SW 1271 (cell line): Measurements from ENCODE around the gene GLIS1.

Source experiments
- DNase-seq, 2 experiments: peaks; one replicate each; lab custom pipeline; 2025; lab: John Stamatoyannopoulos, UW

GLIS1 gene

DNA sequence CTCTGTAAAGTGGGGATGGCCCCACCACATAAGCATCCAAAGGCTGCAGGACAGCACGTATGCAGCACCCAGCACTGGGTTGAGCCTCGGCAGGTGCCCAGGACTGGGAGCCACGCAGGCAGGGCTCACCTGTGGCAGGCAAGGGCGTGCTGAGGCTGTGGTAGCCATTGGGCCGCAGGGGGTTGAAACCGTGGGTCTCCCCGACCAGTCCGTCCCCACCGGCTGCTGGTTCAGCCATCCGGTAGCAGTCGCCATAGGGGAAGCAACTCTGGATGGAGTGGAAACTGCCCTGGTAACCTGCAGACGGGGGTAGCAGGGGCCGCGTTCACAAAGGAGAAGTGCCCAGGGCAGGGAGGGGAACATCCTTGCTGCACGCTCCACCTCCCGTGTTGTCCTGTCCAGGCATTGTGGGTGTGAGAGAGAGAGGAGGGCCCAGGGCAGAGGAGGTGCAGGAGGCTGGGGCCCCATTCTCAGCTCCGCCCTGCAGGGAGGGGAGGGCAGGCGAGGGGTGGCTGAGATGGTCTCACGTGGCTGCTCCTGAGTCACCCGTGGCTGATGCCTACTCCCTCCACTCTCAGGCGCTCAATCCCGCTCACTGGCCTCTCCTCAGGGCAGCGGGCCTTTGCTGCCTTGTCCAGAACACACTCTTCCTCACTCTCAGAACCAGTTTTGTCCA is 229.8 kb downstream of the GLIS1 start:
- DNase-seq, result no peak

DNA sequence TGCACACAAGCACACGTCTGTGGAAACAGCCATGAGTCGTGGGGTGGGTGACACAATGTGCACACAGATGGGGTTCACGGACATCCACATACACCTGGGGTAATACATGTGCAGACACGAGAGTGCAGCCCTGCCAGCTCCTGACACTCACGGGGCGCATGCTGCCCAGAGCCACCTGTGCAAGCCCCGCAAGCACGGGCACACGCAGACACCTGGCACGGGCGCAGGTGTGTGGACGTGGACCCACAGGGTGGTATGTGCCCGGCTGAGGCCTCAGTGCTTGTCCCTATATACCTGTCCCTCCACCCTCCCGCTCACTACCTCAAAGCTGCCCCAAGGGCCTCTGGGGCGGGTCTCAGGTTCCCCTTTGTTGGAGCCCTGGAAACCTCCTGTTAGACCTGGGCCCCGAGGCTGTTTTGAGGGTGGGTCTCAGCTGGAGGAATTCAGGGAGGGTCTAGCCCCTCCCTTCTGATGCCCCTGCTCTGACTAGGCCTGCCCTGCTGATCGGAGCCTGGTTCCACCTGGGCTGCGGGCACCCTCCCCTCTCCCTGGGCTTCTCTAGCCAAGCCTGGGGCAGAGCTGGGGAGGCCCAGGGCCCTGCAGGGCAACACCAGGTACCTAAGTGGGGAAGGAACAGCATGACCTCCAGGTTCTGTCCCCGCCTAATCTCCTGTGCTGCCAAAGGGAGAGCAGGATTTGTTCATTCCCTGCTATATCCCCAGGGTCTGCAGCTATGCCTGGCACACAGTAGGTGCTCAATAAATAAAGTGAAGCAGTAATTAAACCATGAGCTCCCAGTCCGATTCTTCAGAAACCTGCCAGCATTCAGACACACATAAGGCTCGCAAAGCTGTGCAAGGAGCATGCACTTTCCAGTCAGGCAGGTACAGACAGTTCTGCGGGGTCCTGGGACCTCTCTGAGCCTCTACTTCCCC is 230.6 kb downstream of the GLIS1 start:
- no peak for DNase-seq

DNA sequence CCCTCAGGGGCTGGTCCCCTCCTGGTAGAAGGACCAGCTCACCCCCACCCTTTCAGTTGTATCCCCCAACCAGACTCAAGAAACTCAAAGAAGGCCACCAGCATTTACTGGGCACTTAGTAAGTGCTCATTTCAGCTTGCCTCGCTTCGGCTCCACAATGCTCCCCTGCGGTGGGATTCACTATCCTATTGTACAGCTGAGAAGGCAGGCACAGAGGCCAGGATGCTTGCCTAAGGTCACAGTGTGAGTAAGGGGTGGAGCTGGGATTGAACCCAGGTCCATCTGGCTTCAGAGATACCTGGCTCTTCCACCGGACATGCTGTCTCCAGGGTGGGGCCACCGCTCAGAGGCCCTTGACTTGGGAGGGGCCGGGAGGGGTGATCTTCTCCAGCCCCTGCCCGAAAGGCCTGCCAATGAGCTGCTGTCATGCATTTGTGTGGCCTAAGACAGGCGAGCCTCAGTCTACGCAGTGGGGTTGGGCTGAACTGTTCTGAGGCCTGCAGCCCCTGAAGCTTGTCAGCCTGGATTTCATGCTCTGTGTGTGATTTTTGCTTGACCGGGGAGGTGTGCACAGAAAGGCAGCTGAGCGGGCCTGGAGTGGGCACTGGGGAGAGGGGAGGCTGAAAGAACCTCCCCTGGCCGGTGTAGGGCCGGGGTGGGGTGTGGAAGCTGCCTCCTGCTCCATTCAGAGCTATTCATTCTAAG is 231.7 kb downstream of the GLIS1 start:
- DNase-seq, result no peak

DNA sequence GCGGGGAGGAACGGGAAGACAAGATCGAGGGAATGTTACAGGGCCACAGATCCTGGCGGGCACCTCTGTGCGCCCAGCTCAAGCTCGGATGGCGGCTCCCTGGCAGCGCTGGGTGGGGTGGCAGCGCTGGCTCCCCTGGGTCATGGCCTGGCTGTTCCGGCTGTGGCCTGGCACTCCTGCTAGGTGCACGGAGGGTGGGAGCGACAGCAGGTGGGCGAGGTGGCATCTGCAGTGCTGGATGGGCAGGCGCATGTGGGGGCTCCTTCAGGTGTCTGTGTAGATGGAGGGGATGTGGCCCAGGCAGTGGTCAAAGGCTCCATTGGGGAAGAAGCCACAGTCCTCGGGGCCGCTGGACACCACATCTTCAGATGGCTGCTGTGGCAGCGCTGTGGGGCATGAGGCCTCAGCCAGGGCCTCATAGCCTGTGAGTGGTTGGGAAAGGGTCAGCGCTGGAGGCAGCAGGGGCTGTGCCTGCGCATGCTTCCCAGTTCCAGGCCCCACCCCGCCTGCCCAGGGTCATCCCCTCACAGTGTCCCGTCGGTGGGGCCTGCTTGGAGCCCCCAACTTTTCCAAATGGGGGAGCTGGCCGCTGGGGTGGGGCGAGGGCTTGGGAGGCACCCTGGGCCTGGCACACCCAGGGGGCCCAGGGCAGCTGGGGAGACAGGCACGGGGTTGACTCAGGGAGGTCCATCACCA is 232.5 kb downstream of the GLIS1 start:
- DNase-seq, result no peak

DNA sequence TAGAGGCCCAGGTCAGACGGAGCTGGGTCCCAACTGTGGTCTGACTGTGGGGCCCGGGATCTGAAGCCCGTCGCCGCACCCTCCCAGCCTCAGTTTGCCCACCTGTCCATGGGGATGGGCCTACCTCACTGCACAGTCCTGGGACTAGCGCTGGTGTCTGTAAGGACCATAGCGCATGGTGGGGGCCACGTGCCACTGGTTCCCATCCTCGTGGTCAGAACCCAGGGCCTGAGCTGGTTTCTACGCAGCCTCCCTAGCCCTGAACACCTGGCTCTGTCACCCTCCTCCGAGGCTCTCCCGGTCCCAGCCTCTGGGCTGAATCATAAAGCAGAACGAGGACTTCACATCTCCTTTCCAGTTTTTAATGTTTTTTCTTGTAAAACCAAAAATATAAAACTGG is 233.1 kb downstream of the GLIS1 start:
- DNase-seq, result no peak

DNA sequence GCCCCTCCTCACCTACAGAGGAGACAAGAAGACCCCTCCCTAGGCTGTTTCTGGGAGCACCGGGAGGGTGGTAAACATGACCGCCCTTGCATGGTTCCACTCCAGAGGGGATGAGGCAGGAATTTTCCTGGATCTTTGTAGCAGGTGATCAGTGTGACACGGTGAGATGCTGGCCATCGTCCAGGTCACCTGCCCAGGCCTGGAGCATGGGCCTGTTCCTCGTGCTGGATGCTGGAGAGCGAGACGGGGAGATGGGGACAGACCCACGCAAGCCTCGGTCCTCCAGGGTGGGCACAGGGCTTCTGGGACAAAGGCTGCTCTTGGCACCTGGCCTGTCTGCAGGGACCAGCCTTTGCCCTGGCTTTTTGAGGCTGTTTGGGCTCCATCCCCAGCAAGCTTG is 233.6 kb downstream of the GLIS1 start:
- no peak for DNase-seq

DNA sequence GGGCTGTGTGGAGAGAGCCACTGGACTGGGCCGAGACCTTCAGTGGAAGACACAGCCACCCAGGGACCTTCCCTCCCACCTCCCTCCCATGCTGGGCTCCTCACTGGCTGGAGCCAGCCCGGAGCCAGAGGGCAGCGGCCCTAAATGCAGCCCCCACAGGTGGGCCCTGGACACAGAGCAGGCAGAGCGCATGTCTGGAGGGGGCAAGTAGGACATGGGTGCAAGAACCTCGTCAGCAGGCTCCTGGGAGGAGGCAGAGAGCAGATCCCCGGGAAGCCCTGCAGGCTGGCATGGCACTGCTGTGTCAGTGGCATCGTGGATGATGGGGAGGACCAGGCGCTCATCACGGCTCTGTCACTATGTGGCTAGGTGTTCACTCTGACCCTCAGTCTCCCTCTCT is 234.1 kb downstream of the GLIS1 start:
- DNase-seq, result no peak

DNA sequence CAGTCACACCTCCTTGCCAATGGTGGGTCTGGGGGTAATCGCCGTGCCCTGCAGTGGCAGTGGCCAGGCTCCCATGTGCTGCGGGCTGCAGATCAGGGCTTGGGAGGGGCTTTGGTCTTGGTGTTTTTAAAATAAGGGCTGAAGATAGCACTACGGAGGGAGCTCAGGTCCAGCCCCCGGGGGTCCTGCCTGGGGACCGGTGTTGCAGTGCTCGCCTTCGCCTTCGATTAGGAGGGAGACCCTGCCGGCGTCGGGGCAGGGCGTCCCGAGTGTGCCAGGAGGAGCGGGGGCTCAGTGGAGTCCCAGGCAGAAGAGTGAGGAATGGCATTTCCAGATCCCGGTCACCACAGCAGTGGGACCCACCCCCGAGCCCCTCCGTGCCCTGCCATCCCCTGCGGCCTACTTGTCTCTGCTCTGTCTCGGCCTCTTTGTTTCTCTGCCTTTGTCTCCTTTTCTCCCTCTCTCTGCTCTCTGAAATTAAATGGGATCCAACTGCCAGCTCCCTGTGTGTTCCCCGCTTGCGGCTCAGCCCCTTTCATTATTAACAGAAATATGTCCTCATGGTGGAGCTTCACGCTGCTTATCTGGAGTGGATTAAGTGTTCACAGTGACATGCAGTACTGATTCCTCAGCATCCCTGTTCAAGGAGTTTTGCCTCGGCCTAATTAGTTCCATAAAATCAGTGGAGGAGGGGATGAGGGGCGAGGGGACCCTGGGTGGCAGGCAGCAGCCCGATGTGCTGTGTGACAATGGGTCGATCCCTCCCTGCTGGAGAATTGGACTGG is 235.3 kb downstream of the GLIS1 start:
- no peak for DNase-seq

DNA sequence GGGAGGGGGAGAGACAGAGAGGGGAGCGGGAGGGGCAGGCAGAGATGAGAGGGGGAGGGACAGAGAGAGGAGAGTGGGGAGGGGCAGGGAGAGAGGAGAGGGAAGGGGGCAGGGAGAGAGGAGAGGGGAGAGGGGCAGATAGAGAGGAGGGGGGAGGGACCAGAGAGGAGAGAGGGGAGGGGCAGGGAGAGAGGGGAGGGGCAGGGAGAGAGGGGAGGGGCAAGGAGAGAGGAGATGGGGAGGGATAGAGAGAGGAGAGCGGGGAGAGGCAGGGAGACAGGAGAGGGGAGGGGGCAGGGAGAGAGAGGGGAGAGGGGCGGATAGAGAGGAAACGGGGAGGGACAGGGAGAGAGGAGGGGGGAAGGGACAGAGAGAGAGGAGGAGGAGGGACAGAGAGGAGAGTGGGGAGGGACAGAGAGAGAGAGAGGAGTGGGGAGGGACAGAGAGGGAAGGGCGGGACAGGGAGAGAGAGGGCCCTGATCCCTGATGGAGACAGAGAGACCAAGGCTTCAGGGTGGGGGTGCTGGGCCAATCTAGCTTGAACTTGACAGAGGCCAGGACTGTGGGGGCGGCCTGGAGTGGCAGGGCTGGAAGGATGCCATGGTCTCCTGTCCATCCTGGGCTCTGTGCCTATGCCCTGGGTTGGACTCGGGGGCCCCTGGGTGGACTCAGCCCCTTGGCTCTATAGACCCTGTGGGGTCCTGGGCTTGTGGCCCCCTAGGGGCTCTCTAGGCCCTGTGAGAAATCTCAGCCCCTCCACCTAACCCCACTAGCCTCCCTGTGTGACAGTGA is 236.1 kb downstream of the GLIS1 start:
- no peak for DNase-seq

DNA sequence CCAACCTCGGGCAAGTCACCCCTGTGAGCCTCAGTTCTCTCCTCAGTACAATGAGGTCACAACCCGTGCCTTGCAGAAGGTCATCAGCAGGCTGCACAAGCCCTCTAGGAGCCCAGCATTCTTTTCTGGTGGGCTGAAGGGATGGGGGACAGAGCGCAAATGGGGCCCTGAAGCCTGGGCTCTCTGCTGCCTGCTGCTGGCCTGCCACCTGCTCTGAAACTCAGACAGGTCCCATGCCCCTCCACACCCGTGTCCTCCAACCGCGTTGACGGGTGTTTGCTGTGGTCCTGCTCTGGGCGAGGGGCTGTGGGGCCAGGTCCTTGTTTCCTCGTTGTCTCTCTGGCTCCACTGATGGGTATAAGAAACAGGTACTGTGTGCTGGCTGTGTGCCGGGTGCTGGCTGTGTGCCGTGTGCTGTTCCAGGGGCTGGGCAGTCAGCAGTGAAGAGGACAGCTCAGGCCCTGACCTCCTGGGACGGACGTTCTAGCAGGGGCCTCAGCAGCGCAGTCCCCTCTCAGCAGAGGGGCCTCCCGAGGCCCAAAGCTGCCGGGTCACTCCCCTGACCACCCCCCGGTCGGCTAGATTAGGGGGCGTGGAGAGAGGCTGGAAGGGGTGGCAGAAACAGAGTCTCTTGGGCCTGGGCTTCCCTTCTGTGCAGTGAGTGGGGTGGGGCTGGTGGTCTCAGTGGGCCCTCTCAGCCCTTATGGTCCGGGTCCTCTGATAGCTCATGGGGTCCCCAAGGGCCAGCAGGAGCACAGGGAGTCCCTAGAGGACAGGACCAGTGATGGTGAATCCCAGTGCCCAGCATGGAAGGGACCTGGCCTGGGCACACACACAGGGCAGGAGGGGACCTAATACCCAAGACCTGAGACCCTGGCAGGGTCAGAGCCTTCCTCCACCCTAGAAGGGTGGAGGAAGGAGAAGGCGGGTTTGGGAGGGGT is 237.6 kb downstream of the GLIS1 start:
- no peak for DNase-seq

DNA sequence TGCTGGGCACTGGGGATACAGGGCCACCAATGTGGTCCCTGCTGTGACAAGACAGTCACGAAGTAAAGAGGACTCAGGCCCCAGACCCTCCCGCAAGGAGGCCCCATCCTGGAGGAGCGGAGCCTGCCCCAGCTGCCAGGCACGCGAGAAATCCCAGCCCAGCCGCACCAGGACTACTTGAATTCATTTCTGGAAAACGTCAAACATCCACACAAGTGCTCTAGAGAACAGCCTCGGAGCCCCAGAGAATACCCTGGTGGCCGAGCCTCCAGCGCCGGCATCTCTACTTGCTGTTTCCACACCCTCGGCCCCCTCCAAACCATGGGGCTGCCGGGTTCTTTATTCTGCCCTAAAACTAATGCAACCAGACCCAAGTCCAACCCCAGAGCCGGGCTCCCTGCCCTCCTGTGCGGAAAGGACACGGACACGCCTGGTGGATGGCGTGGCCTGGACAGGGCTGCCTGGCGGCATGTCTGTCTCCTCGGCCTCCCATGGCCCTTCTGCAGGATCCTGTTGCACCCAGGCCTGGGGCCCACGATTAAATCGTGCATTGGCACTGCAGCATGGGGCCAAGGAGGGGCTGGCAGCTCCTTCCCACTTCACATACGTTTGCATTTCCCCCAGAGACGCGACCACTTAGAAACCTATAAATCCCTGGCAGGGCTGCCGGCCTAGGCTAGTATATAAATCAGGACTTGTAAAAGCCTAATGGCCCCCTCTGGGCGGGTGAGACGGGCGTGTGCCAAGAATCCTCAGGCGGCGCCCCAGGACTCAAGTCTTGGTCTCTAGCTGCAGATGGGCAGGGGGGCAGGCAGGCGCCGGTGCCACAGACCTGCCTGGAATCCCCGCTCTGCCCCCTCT is 238.5 kb downstream of the GLIS1 start:
- DNase-seq, result no peak

DNA sequence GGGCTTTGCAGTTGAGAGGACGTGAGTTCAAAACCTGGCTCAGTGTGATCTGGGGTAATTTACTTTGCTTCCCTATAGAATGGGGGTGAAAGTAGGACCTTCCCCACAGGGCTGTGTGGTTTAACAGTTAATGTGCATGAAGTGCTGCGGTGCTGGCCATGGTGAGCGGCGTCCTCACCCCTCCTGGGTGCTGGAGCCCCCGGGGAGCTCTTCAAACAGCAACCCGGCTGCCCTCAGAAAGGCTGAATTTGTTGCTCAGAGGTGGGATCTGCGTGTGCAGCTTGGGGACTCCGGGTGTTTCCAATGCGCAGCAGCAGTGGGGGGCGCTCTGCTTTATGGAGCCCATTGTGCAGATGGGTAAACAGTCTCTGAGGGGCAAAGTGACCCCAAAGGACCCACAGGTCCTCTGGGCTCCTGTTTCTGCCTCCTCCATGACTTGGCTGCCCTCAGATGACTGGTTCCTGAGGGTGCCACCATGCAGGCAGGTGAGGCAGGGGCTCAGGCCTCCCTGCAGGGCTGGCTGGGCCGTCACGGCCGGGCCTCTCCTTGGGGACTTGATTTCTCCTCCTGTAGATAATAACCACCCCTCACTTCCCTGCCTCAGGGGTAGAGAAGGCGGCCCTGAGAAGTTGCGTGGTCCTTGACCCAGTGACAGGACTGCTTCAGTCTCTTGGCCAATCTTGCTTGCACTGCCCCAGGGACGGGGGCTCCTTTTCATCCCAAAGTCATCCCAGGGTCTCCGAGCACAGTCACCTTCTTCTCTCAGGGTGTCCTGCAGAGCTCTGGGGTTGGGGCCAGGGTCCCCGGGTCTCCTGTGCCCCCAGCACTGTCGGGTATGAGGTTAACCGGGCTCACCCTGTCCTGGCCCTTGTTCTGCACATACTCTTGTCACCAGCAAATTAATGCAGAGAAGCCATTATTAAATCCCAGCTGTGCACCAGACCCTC is 239.4 kb downstream of the GLIS1 start:
- DNase-seq, result no peak

DNA sequence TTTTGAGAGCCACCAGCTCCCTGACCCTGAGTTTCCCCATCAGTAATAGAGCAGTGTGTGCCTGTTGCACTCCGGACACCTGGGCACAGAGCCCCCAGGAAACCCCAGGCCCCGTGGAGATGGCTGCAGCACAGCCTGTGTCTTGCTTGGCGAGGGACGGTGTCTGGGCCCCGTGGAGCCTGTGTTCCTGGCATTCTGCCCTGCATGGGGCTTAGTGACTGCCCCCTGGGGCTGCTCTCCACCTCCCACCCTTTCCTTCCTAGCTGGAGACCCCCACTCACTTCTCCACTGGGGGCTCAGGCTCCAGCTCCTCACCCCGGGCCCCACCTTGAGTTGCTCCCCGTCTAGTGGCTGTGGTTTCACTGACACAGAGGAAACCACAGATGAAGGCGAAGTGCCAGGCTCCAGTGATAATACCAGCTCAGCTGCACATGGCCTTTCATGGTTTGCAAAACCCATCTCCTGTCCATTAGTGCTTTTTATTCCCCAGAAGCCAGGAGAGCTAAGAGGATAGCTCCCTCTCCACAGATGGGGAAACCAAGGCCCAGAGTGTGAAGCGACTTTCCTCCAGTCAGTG is 240.3 kb downstream of the GLIS1 start:
- no peak for DNase-seq

DNA sequence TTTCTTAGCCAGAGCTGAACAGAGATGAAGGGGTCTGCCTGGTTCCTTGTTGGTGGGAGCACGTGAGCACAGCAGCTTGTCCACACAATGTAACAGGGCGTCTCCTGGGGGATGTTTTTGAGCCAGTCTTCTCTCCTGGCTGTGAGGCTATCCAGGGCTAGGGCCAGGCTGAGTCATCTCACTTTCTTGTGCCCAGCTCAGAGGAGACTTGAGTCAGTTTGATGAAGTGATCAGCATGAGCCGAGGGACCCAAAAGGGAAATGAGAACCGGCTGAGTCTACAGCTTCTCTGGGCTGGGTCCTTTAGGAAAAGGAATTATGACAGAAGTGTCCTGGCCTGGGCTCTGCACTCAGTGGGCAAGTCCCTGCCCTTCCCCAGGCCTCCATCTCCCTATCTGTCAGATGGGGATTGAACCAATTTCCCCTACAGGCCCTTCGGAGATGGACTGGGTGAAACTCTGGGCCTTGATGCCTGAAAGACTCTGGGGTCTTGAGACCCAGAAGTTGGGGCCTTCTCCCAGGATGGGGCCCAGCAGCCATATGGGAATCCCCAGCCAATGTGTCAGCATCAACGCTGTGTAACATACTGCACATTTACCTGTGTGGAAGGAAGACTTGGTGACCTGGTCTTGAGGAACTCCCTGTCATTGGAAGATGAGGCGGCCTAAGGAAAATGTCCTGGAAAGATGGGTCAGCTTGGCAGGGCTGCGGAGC is 243.2 kb downstream of the GLIS1 start:
- no peak for DNase-seq

DNA sequence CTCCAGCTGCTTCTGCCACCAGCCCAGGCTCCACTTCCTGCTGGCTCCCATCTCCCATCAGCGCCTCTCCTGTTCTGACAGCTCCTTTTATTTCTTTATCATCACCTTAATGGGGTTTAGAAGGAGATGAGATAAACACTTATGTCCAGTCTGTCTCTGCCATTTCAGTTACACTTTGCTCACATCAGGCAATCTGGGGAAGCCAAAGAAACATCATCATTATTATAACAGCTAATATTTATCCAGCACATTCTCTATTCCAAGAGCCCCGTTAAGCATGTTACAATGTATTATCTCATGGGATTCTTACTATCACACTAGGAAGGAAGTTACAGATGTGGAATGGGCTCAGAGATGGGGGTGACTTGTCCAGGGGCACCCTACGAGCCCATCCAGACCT is 248.6 kb downstream of the GLIS1 start:
- DNase-seq, result no peak

DNA sequence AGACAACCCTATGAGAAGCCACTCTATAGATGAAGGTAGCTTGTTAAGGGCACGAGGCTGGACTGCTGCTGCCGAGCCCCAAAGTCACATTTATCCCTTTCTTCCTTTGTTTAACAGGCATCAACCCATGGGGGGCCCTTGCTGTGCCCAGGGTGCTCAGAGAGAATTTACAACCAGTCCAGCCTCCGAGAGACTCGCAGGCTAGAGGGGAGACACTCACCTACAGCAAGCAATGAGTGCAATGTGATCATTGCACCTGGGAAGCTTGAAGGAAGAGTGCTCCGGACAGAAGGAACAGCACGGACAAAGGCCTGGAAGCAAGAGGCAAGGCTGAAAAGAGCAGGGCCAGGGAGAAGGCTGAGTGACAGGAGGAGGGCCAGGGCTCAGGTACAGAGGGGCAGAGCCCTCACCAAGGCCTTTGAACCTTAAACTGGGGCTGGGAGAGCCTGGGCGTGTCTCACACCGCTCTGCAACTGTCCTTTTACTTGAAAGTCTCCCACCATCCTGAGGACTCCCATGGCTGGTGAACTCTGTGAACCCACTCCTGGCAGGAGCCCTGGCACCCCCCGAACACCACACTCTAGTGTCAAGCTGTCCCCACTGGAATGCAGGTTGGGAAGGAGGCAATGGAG is 252.5 kb downstream of the GLIS1 start:
- DNase-seq, result no peak
